OCI-LY3 (cell line): ENCODE data around the gene KDM4B.

Source experiments
- CTCF ChIP-seq: fragments of 200-600, 300-600 bp; sonication (generic); IDR thresholded peaks from 2 replicates; pipeline ENCODE4 v1.5.1; 2014; ENCODE audit warnings: antibody characterized with exemption, low read length, low read depth
- EZH2phosphoT487 ChIP-seq: fragments of 200-600 bp; shearing (Covaris generic); IDR thresholded peaks from 2 replicates; pipeline ENCODE4 v1.6.1; 2018; ENCODE audit warnings: antibody characterized with exemption, mixed run types, low read depth

- TF ChIP-seq CTCF: no peak
- TF ChIP-seq EZH2phosphoT487: no peak
Observed at GRCh38 chr19:5129691-5130090, 160.8 kb downstream of the KDM4B start.
